HEK293 (cell line): ENCODE data around the gene C5orf34.

Experiments used
- OSR2 ChIP-seq: fragments of 450-650 bp; formaldehyde crosslinking; IDR thresholded peaks from 2 replicates; pipeline ENCODE4 v1.5.1; 2016; ENCODE audit warnings: missing biosample characterization, missing genetic modification characterization
- ZNF426 ChIP-seq: fragments of 450-650 bp; formaldehyde crosslinking; IDR thresholded peaks from 2 replicates; pipeline ENCODE4 v1.5.1; 2017; ENCODE audit warnings: missing biosample characterization, missing genetic modification characterization, mild to moderate bottlenecking, inconsistent platforms, moderate library complexity
- ZNF610 ChIP-seq: fragments of 450-650 bp; formaldehyde crosslinking; IDR thresholded peaks from 2 replicates; pipeline ENCODE4 v1.5.1; 2016; ENCODE audit warnings: missing biosample characterization, missing genetic modification characterization, borderline replicate concordance
- TF ChIP-seq, protein P1 (sequence below): fragments of 450-650 bp; formaldehyde crosslinking; IDR thresholded peaks from 2 replicates; pipeline ENCODE4 v1.5.1; 2016; ENCODE audit warnings: missing biosample characterization, missing genetic modification characterization
- TF ChIP-seq, protein P2 (sequence below): fragments of 450-650 bp; formaldehyde crosslinking; IDR thresholded peaks from 2 replicates; pipeline ENCODE4 v1.5.1; 2016; ENCODE audit warnings: missing biosample characterization, missing genetic modification characterization

DNA sequence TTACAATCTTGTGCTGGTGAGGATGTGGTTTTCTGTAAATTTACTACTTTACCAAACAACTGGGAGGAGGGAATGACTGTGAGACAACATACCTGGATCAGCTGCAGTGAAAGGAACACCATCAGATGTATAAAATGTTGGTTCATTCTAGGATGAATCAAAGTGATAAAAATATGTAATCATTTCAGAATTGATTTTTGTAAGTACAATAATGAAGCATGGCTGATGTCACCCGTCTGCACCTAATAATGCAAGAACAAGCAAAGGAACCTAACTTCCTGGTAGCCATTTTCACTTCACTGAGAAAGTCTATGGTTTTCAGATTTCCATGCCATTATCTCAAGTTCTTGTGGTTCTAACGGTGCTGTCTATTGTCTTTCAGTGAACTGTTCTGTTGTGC is 18.7 kb upstream of the C5orf34 start:
- TF ChIP-seq ZNF426 (tag by site-specific recombination): no peak
- TF ChIP-seq, protein P1, sequence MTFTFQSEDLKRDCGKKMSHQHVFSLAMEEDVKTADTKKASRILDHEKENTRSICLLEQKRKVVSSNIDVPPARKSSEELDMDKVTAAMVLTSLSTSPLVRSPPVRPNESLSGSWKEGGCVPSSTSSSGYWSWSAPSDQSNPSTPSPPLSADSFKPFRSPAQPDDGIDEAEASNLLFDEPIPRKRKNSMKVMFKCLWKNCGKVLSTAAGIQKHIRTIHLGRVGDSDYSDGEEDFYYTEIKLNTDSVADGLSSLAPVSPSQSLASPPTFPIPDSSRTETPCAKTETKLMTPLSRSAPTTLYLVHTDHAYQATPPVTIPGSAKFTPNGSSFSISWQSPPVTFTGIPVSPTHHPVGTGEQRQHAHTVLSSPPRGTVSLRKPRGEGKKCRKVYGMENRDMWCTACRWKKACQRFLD (tag by site-specific recombination): no peak
- TF ChIP-seq OSR2: no peak
- TF ChIP-seq ZNF610 (tag by site-specific recombination): no peak
- TF ChIP-seq, protein P2, sequence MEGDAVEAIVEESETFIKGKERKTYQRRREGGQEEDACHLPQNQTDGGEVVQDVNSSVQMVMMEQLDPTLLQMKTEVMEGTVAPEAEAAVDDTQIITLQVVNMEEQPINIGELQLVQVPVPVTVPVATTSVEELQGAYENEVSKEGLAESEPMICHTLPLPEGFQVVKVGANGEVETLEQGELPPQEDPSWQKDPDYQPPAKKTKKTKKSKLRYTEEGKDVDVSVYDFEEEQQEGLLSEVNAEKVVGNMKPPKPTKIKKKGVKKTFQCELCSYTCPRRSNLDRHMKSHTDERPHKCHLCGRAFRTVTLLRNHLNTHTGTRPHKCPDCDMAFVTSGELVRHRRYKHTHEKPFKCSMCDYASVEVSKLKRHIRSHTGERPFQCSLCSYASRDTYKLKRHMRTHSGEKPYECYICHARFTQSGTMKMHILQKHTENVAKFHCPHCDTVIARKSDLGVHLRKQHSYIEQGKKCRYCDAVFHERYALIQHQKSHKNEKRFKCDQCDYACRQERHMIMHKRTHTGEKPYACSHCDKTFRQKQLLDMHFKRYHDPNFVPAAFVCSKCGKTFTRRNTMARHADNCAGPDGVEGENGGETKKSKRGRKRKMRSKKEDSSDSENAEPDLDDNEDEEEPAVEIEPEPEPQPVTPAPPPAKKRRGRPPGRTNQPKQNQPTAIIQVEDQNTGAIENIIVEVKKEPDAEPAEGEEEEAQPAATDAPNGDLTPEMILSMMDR (tag by site-specific recombination): no peak
